ENCODE measurements around the gene TIA1.
"Not testable (repeated sequence)": the region's sequence is repeated elsewhere in the genome, so short reads cannot be mapped to it uniquely, and the experiment has no call there.

Gene TIA1

GRCh38 chr2:70242552-70242951, 5.9 kb downstream of the TIA1 start:
- in situ Hi-C loops (cut with HindIII; ENCODE audit: low sequenced_read_pairs), result no loop called here
- DNase-seq (ENCODE audit: low read depth, low spot score), result no peak
- no peak for TF ChIP-seq CTCF (IDR thresholded peaks at IDR 0.05; ENCODE audit: low read depth, low read length)
- no peak overlapping the region for H3K4me3 ChIP-seq (ENCODE audit: low read depth, low read length)

DNA sequence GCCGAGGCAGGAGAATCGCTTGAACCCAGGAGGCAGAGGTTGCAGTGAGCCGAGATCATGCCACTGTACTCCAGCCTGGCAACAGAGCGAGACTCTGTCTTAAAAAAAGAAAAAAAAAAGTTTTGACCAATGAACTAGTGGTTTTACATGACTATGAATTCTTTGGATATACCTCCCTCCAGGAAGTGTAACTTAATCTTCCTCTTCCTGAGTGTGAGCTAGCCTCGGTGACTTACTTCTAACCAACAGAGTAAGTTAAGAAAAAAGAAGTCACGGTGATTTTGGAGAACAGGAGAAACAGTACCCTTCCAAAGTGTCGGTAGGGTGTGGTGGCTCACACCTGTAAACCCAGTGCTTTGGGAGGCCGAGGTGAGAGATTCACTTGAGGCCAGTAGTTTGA, 7.1 kb downstream of the TIA1 start:
- no peak overlapping the region for H3K4me3 ChIP-seq (ENCODE audit: low read depth, low read length)
- no peak for TF ChIP-seq CTCF (IDR thresholded peaks at IDR 0.05; ENCODE audit: low read depth, low read length)
- DNase-seq (ENCODE audit: low read depth, low spot score), result peak; percentile 35
- in situ Hi-C loops (cut with HindIII; ENCODE audit: low sequenced_read_pairs), result no loop called here

DNA sequence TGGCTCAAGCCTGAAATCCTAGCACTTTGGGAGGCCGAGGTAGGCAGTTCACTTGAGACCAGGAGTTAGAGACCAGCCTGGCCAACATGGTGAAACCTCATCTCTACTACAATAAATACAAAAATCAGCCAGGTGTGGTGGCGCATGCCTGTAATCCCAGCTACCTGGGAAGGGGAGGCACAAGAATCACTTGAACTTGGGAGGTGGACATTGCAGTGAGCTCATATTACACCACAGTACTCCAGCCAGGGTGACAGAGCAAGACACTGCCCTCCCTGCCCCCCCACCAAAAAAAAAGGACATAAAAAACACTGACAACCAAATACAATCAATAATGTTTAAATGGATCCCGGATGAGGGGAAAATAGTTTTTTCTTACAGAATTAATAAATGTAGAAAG, 7.8 kb downstream of the TIA1 start:
- no peak for TF ChIP-seq CTCF (IDR thresholded peaks at IDR 0.05; ENCODE audit: low read depth, low read length)
- DNase-seq (ENCODE audit: low read depth, low spot score), result no peak
- no peak overlapping the region for H3K4me3 ChIP-seq (ENCODE audit: low read depth, low read length)
- in situ Hi-C loops (cut with HindIII; ENCODE audit: low sequenced_read_pairs), result no loop called here

DNA sequence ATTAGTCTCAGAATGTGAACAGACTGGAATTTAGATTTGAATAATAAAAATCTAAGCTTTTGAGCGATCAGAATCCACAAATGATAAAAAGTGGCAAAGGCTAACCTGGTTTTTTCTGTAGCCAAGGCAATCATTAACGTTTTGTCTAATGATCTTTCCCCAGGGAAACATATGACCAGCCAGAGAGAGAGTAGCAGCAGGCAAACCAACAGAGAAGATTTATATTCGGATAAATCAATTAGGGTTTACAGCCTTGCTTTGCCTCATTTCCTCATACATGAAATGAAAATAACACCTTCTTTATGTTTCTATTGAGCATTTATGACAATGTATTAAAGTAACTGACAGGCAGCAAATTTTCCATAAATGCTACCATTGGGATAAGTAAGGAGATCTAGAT, 14.5 kb downstream of the TIA1 start:
- no peak for DNase-seq (ENCODE audit: low read depth, low spot score)
- H3K4me3 ChIP-seq (ENCODE audit: low read depth, low read length), result no peak overlapping the region
- TF ChIP-seq CTCF (IDR thresholded peaks at IDR 0.05; ENCODE audit: low read depth, low read length), result no peak
- in situ Hi-C loops (cut with HindIII; ENCODE audit: low sequenced_read_pairs), result no loop called here

- DNase-seq (ENCODE audit: low read depth, low spot score), result no peak
- TF ChIP-seq CTCF (IDR thresholded peaks at IDR 0.05; ENCODE audit: low read depth, low read length), result no peak
- in situ Hi-C loops (cut with HindIII; ENCODE audit: low sequenced_read_pairs), result no loop called here
- H3K4me3 ChIP-seq (ENCODE audit: low read depth, low read length), result no peak overlapping the region
These were observed 21.6 kb downstream of the TIA1 start for GRCh38 chr2:70226781-70227180.

DNA sequence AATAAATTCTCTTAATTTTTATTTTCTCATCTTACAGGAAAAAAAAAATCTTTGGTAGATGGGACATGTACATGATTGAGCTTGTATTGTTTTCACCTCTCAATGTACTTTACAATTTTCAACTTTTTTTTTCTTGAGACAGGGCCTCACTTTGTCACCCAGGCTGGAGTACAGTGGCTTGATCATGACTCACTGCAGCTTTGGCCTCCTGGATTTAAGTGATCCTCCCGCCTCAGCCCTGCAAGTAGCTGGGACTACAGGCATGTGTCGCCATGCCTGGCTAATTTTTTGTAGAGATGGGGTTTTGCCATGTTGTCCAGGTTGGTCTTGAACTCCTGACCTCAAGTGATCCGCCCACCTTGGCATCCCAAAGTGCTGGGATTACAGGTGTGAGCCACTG, 25.1 kb downstream of the TIA1 start:
- DNase-seq (ENCODE audit: low read depth, low spot score); H3K4me3 ChIP-seq (ENCODE audit: low read depth, low read length); in situ Hi-C loops (cut with HindIII; ENCODE audit: low sequenced_read_pairs): not testable (repeated sequence)

- DNase-seq (ENCODE audit: low read depth, low spot score), result peak; percentile 56
- no peak for TF ChIP-seq CTCF (IDR thresholded peaks at IDR 0.05; ENCODE audit: low read depth, low read length)
- no peak overlapping the region for H3K4me3 ChIP-seq (ENCODE audit: low read depth, low read length)
- in situ Hi-C loops (cut with HindIII; ENCODE audit: low sequenced_read_pairs), result no loop called here
These were observed 33.4 kb downstream of the TIA1 start for GRCh38 chr2:70214953-70215549.

Data from astrocyte of the spinal cord (primary cell).